ENCODE results near the gene ADARB1.

ADARB1 gene

DNA sequence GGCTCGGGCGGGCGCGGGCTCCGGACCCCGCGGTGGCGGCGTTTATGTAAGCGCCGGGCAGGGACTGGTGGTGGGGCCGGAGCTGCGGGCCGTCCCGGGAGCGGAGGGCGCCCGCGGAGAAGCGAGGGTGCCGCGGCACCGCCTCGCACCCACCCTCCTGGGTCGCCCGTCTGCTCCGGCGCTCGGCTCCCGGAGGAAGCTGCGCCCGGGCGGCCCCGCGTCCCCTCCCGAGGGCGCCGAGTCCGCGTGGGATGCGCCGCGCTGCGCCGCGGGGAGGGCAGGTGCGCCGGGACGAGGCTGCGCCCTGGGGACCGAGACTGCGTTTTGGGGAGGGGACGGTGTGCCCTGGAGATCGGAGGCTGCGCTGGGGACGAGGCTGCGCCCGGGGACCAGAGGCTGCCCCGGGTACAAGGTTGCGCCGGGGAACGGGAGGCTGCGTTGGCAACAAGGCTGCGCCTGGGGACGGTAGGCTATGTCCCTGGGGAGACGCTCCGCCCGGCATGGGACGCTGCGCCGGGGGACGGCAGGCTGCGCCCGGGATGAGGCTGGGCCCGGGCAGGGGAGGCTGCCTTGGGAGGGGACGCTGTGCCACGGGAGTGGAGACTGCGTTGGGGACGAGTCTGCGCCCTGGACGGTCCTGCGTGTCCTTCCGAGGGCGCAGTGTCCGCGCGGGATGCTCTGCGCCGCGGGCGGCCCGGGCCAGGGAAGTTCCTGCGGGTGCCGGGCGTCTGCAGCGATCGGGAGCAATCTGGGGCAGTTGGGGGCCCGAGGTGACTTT lies 627 bp downstream of the ADARB1 start:
- DNase-seq (ENCODE audit: low read depth in 2 of 2) = no peak

DNA sequence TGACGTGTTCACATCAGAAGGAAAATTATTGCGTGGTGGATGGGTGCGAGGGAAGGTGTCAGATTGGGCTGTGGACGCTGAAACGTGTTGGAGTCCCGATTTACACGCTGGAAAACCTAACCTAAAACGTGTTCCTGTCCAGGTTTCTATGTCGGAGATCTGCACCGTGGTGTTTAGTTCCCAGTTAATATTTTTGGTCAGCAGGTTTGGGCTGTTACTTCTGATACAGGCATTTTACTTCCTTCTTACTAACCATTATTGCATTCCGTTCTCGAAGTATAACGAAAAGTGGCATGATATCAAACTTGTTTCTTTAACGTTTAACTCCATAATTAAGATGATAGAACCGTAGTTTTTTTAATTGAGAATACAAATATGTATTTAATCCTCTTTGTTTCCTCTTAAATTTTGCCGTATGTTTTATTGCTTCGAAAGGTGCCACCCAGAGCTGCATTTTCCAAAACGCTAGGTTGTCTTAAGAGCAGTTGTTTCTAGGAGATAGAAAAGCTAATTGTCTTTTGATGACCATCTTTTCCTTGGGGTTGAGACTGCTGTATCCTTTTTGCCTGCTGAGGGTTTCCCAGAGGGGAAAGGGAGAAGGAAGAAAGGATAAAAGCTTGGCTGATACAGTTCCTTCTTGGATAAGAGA lies 1.3 kb downstream of the ADARB1 start:
- no peak for DNase-seq (ENCODE audit: low read depth in 2 of 2)

DNA sequence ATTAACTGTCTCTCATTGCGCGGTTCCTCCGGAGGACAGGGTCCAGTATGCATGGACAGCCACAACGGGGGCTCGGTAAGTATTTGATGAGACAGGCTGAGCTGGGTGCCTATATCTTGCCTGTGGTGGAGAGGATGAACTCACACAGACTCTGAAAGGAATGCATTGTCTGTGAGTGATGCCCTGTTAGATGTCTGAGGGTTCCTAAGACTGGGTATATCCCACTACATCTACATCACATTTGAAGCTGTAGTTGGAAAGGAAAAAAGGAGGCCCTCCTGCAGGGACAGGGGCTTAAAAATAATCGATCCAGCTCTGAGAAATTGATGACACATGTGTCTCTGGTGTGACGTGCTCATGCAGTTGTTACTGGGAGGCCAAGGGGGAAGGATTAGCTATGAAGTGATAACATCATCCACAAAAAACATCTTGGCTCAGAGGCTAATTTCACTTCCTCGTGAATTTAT lies 1.9 kb downstream of the ADARB1 start:
- DNase-seq (ENCODE audit: low read depth in 2 of 2) = no peak

DNA sequence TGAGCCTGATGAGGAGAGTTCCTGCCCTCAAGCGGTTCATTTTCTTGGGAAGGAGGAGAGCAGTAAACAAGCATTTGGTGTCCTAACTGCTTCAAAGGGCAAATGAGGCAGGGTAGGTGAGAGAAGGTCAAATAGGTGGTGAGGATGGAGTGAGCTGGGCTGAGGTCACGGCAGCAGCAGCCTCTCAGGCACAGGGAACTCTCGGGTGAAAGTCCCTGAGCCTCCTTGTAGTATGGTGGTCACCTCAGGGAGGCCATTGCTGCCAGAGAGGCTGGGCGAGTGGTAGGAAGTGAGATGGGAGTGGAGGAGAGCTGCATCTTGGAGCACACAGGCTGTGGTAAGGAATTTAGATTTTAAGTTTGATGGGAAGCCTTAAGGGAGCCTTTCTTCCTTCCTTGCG lies 4.0 kb downstream of the ADARB1 start:
- DNase-seq (ENCODE audit: low read depth in 2 of 2) = no peak

DNA sequence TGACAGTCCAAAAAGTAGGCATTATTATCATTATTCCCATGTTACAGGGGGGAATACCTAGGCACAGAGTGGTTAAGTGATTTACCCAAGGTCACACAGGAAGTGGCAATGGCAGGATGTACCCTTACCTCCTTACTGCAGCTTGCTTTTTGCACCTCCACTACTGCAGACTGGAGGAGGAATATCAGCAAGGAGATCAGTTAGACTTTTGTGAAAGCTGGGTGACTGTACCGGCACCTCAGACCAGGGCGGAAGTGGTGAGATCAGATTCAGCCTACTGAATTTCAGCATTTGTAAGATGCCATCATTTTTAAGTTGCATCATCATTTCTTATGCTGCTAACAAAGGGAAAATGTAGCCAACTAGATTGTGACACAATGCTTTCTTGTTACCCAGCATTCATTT lies 4.5 kb downstream of the ADARB1 start:
- peak; percentile 44 to 50 for DNase-seq (ENCODE audit: low read depth in 2 of 2)

DNA sequence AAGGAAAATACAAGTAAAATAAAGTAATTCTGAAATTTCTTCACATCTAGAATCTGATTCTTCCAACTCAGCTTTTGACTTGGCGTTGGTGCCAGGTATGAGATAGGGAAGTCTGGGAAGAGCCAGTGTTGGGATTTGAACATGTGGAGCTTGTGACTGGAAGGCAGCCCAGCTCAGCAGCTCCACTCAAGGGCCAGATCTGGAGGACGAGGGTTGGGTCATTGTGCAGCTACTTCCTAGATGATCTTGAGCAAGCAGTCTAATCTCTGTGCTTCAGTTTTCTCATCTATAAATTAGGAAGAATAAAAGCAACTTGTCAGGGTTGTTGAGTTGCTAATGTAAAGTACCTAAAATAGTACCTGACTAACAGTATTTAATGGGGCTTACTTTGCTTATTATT lies 5.0 kb downstream of the ADARB1 start:
- no peak for DNase-seq (ENCODE audit: low read depth in 2 of 2)

DNA sequence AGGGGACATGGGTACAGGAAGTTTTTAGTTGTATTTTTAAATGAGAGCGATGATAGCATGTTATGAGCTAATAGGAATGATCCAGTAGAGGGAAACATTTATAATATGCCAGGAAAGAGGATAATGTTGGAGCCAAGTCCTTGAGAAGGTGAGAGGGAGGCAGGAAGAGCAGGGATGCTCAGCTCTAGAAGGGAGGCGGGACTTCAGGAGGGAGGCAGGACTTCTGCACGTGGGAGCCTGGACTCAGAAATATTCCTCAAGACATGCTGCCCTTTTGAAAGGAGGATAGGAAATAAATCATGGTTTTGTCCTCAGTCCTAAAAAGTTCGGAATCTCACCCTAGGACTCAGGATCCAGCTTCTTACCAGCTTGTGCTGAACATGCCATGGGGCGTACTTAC lies 5.9 kb downstream of the ADARB1 start:
- DNase-seq (ENCODE audit: low read depth in 2 of 2) = no peak

DNA sequence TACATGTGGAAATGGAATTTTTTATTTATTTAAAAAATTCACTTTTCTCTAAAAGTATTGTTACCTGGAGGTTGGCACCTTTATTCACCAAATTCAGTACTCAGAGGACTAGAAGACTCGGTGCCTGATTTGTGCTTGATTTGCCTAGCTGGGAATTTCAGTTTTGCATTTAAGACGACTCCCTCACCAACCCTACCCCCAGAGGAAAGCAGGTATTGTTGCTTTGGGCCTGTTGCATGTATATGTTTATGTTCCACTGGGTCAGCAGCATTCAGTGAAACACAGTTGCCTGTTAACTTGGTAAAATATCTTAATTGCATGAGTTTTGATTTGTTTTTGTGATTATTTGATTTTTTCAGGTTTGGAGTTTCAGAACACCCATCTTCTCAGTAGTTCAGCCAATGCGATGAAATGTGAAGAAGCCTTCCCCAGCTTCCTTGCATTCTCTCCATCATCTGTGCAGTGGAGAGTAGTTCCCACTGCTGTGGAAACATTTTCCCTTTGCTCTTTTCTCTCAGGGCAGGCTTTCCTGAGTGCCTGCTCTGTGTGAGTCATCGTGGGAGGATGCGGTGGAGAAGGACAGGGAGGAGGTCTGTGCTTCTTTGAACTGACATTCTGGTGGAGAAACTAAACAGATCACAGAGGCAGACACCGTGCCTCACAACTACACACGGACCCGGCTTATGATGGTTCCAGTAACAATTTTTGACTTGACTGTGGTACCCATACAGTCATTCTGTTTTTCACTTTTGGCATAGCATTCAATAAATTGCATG lies 6.4 kb downstream of the ADARB1 start:
- DNase-seq (ENCODE audit: low read depth in 2 of 2) = no peak

DNA sequence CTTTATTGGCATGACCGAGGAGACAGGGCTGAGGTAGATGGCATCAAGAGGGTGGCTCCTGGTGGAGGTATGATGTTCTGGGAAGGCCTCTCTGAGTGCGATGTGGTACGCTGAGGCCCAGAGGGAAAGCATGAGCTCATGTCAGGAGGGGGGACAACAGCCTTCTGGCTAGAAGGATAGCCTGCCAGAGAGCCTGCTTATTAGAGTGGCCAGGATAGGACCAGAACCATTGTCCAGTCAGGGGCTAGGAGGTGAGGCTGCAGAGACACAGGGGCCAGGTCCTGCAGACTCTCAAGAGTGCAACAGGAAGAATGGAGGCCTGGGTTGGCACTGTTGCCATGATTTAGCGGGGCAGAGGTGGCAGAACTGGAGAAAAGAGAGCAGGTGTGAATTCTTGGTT lies 7.3 kb downstream of the ADARB1 start:
- DNase-seq (ENCODE audit: low read depth in 2 of 2) = no peak

DNA sequence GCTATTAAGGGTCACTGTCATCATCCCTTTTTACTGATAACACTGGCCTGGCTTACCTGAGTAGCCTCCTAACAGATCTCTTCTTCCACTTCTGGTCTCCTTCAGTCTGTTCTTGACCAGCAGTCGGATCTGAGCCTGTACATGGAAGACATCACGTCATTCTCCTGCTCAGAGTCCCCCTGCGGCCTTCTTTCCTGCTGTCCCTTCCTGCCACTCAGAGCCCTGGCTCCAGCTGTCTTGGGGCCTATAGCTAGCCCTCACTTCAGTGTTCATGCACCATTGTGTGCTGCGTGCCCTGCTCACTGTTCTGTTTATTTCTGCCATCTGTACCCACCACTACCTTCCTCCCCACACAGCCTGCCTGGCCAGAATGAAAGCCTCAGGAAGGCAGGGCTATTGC lies 8.4 kb downstream of the ADARB1 start:
- DNase-seq (ENCODE audit: low read depth in 2 of 2) = no peak

DNA sequence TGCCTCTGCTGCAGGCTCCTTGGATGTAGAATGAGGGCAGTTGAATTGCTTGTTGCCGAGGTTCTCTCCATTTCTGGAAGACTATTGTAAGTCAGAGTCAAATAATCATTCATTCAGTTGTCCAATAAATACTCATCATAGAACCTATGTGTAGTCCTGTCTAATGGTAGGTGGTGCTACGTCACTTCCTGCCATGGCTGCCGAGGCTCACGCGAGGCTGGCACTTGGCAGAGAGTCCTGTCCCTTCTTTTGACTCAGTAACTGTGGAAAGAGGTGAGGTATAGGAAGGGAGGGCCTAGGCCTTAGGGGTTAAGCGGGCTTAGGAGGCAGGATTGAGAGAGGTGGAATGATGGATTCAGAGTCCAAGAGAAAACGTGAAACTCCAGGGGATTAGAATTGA lies 9.7 kb downstream of the ADARB1 start:
- no peak for DNase-seq (ENCODE audit: low read depth in 2 of 2)

DNA sequence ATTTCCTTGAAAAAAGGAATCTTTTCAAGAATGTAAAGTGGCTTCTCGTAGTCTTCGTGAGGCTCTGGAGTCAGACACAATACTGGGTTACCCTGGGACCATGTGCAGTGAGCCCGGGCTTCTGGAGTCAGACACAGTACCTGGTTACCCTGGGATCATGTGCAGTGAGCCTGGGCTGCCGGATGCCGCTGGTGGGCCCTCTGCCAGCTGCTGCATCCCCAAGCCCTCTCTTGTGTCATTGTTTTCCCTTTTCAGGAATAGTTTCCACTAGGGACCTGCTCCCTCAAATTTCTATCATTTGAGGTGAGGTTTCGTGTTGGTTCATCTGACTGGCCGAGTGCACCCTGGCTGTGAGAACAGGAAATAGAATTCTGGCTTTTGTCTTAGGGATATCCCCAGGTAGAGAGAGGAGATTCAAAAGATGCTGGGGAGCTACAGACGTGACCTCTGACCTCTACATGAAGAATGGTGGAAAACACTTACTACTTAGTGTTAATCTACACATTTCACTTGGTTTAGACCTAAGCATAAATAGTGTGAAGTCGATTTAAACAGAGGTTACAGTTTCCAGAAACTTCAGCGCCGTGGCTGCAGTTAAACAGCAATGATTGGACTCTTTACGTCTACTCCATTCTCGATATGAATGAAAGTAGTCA lies 10.6 kb downstream of the ADARB1 start:
- DNase-seq (ENCODE audit: low read depth in 2 of 2) = no peak

DNA sequence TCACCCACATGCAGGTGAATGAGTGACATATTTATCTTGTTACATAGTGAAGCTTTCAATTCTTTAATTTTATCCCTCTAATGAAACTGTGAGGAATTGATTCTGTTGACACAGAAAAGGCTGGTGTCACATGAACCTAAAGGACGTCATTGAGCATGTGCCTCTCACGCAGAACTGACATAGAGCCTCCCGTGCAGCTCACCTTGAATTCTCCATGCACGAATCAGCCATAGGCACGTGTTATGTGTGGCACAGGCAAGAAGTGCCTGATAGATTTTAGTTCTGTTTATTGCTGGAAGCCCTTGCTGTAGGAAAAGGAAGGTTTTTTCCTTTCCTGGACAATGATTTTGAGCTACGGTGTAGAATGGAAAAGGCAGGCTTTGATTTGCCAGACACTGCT lies 11.3 kb downstream of the ADARB1 start:
- no peak for DNase-seq (ENCODE audit: low read depth in 2 of 2)

DNA sequence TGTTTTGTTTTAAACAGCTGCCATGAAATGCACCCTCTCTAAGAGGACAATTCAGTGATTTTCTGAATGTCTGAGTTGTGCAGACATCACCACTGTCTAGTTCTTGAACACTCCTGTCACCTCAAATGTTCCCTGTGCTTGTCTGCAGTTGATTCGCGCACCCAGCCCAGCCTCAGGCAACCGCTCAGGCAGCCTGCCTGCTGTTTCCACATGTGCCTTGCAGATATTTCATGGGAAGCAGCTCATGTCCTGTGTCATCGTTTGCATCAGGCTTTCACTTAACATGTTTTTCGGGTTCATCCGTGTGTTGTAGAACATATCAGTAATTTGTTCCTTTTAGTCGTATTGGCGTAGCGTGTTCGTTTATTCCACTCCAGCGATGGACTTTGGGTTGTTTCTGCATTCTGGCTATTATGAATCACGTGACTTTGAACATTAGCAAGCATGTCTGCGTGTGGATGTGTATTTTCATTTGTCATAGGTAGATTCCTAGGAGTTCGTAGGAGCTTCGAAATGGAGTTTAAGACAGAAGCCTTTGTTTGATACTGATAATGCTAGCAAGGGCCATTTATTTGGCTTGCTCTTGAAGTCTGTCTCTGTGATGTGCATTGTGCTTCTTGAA lies 12.1 kb downstream of the ADARB1 start:
- DNase-seq (ENCODE audit: low read depth in 2 of 2) = no peak

DNA sequence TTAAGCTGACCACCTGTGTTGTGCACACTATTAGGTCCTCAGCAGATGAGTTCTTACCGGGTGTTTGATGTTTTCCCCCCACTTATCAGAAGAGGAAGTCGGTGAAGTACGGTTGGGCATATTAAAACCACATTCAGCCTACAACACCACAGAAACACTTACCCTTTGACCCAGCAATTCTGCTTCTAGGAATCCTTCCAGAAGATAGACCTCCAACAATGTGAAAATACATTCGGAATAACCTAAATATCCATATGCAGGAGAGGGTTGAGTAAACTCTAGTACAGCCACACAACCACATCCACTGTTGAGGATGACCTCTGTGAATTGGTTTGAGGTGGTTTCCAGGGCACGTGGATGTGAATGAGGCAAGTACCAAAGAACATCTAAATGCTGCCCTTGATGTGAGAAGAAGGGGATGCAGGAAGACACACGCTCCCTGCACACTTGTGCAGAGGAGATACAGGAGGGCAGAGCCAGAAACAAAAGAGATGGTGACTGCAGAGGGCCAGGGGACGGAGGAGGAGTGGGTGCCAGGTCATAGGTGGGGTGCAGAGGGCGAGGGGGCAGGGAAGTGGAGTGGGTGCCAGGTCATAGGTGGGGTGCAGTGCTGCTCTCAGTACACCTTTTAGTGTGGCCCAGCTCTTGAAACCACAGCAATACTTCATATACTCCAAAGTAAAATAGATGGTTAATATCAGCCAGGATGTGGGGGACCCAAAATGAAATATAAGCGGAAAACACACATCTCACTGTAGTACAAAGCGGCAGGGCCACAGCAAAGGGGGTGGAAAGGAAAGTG lies 12.8 kb downstream of the ADARB1 start:
- no peak for DNase-seq (ENCODE audit: low read depth in 2 of 2)

DNA sequence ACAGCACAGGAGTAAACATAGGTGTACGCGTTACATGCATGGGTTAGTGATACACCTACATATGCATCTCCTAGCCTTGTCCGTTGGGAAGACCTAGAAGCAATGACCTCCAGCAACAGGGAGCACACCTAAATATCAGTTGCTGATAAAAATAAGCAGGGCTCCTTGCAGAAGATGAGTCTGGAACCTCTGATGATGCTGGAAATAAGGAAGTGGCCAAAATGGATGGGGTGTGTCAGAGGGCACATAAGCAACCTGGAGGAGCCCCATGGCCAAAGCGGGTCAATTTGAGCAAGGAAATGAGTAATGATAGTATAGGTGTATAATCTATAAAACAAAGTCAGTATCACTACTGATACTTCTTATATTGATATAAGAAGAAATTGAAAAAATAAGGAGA lies 13.7 kb downstream of the ADARB1 start:
- no peak for DNase-seq (ENCODE audit: low read depth in 2 of 2)

DNA sequence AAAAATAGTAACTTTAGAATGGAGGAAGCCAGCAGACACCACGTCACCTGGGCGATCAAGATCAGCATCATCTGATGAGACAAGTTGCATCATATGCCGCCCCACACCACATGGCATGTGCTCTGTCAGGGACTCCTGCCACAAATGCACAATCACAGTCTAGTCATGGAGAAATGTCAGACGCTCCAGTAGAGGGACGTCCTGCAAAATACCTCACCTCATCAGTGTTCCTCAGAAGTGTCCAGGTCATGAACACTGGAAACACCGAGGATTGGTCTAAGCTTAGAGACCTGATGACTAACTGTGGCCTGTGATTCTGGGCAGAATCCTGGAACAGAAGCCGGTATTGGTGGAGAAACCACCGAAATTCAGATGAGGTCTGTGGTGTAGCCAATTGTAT lies 14.3 kb downstream of the ADARB1 start:
- DNase-seq (ENCODE audit: low read depth in 2 of 2) = no peak

DNA sequence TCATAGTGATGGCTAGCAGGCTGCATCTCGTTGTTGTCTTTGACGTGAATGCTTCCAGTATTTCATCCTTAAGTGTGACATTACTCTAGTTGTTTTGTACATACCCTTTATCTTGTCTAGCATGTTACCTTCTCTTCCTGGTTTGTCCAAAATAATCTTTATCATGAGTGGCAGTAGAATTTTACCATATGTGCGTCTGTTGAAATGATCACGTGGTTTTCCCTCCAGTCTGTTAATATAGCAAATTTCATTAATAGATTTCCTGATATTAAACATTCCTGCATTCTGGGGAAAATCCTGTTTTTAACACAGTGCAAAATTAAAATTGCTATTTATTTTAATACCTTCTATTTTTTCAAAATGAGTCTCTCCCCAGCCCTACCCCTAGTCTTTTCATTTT lies 15.6 kb downstream of the ADARB1 start:
- no peak for DNase-seq (ENCODE audit: low read depth in 2 of 2)

DNA sequence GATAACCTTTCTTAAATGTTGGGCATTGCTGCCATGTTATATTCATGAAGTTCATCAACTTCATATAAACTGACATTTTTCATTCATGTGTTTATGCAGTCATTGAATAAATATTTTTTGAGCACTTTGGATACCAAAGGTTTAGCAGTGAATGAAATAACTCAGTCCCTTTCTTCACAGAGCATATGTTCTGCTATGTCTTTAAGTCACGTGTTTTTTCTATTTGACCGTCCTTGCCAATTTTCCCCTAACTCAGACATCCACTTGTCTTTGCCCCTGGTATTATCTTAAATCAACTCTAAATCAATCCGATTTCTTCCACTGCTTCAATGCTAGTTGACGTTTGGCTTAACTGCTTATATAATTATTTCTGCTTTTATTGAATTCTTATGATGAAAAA lies 16.6 kb downstream of the ADARB1 start:
- no peak for DNase-seq (ENCODE audit: low read depth in 2 of 2)

DNA sequence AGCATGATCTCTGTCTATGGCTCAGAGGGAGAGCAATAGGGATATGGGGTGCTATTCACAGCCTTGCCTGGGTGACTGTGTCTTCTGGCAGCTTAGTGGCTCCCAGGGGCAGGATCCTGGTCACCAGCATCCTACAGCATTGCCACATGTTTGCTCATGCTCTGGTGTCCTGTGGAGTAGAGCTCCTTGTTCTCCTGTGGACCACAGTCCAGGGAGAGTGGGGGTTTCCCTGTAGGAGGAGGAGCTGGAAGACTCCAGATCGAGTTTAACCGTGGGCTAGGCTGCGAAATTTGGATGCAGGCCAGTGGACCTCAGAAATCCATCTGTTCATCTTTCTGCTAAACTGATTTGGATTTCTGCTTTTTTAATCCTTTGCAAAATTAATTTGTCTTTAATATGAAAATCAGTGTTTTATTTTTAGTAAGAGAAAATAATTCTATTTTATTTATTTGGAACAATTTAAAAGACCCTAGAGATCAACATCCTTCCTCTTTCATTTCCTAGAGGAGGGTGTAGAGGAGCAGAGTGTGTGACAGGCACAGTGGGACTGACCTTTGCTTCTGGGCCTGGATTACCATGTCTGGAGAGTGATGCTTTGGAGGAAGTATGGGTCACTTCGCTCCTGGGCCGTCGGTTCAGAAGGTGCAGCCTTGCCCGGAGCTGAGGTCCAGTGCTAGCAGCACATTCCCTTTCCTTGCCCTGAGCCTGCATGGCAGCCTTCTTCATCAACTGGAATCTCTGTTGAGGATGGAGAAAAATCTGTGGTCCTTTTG lies 17.4 kb downstream of the ADARB1 start:
- no peak for DNase-seq (ENCODE audit: low read depth in 2 of 2)

Data from stimulated activated CD8-positive, alpha-beta memory T cell treated with anti-CD3 and anti-CD28 coated beads, Interleukin-2, amount 100 ng/mL, for 1 hour (primary cell).